GM18907 (cell line): Measurements from ENCODE around the gene MYLK.

Source experiments
- ATAC-seq: cut with Tn5 transposase; IDR thresholded peaks from one replicate; pipeline ENCODE4 v1.9.1; 2021; ENCODE audit warnings: mild to moderate bottlenecking, moderate library complexity; ENCODE audit not compliant: unreplicated experiment

MYLK gene

GRCh38 chr3:123683505-123684154 is 200.5 kb downstream of the MYLK start:
- ATAC-seq = no peak

GRCh38 chr3:123682781-123683504 is 201.2 kb downstream of the MYLK start:
- ATAC-seq = no peak

GRCh38 chr3:123682302-123682701 is 201.8 kb downstream of the MYLK start:
- no peak for ATAC-seq

- no peak for ATAC-seq
Observed at GRCh38 chr3:123679712-123680386, 204.3 kb downstream of the MYLK start.

- no peak for ATAC-seq
Observed at GRCh38 chr3:123678108-123678511, 206.0 kb downstream of the MYLK start.

GRCh38 chr3:123672429-123673146 is 211.5 kb downstream of the MYLK start:
- ATAC-seq = no peak

GRCh38 chr3:123670743-123671142 is 213.4 kb downstream of the MYLK start:
- ATAC-seq = no peak

- no peak for ATAC-seq
Observed at GRCh38 chr3:123668906-123669305, 215.2 kb downstream of the MYLK start.

- ATAC-seq = no peak
Observed at GRCh38 chr3:123667784-123668183, 216.3 kb downstream of the MYLK start.

- no peak for ATAC-seq
Observed at GRCh38 chr3:123664753-123665152, 219.4 kb downstream of the MYLK start.

- ATAC-seq = no peak
Observed at GRCh38 chr3:123663977-123664376, 220.2 kb downstream of the MYLK start.

GRCh38 chr3:123661973-123662372 is 222.2 kb downstream of the MYLK start:
- ATAC-seq = no peak

- ATAC-seq = no peak
Observed at GRCh38 chr3:123660900-123661299, 223.2 kb downstream of the MYLK start.

- no peak for ATAC-seq
Observed at GRCh38 chr3:123660141-123660675, 223.9 kb downstream of the MYLK start.

GRCh38 chr3:123658852-123659206 is 225.3 kb downstream of the MYLK start:
- ATAC-seq = no peak

- no peak for ATAC-seq
Observed at GRCh38 chr3:123658118-123658851, 225.8 kb downstream of the MYLK start.

GRCh38 chr3:123657568-123657967 is 226.6 kb downstream of the MYLK start:
- ATAC-seq = no peak

GRCh38 chr3:123657111-123657510 is 227.0 kb downstream of the MYLK start:
- ATAC-seq = no peak

GRCh38 chr3:123656691-123657090 is 227.4 kb downstream of the MYLK start:
- no peak for ATAC-seq

GRCh38 chr3:123656274-123656673 is 227.9 kb downstream of the MYLK start:
- no peak for ATAC-seq

- no peak for ATAC-seq
Observed at GRCh38 chr3:123655400-123655799, 228.7 kb downstream of the MYLK start.
